Measurements from ENCODE around the gene OLFM1.

OLFM1 gene

GRCh38 chr9:135101486-135101885 lies 14.0 kb downstream of the OLFM1 start:
- H3K36me3 ChIP-seq (ENCODE audit: control insufficient read depth, insufficient read depth, low read length) = peaks cover 3% of the 10 kb centered on the region; the same call in 1 of the 2 replicates
- H3K27ac ChIP-seq (ENCODE audit: low read length) = no peak overlapping the region
- no peak overlapping the region for H3K4me3 ChIP-seq (ENCODE audit: low read length)
- no CpG with 5 or more reads among the region's 11 CpGs for WGBS (ENCODE audit: insufficient coverage, insufficient read length)
- no peaks in the 10 kb centered on the region for H3K4me1 ChIP-seq (ENCODE audit: control insufficient read depth, insufficient read depth, low read length)
- DNase-seq (ENCODE audit: low read depth, low spot score) = no peak
- H3K9me3 ChIP-seq (ENCODE audit: control insufficient read depth, insufficient read depth, low read length) = no peaks in the 10 kb centered on the region
- no peaks in the 10 kb centered on the region for H3K27me3 ChIP-seq (ENCODE audit: control insufficient read depth, insufficient read depth, low read length)

- no peak for DNase-seq (ENCODE audit: low read depth, low spot score)
- no peak overlapping the region for H3K4me3 ChIP-seq (ENCODE audit: low read length)
- H3K27me3 ChIP-seq (ENCODE audit: control insufficient read depth, insufficient read depth, low read length) = no peaks in the 10 kb centered on the region
- no peaks in the 10 kb centered on the region for H3K4me1 ChIP-seq (ENCODE audit: control insufficient read depth, insufficient read depth, low read length)
- no peak overlapping the region for H3K27ac ChIP-seq (ENCODE audit: low read length)
- H3K36me3 ChIP-seq (ENCODE audit: control insufficient read depth, insufficient read depth, low read length) = peaks cover 3% of the 10 kb centered on the region; the same call in 1 of the 2 replicates
- H3K9me3 ChIP-seq (ENCODE audit: control insufficient read depth, insufficient read depth, low read length) = no peaks in the 10 kb centered on the region
- no CpG with 5 or more reads among the region's 8 CpGs for WGBS (ENCODE audit: insufficient coverage, insufficient read length)
Measured at GRCh38 chr9:135101926-135102325, 14.5 kb downstream of the OLFM1 start.

GRCh38 chr9:135102331-135102730 lies 14.9 kb downstream of the OLFM1 start:
- no CpG with 5 or more reads among the region's 12 CpGs for WGBS (ENCODE audit: insufficient coverage, insufficient read length)
- Histone ChIP-seq H3K9me3 (ENCODE audit: control insufficient read depth, insufficient read depth, low read length) (no peaks in the 10 kb centered on the region), H3K27ac (ENCODE audit: low read length) (no peak overlapping the region)

GRCh38 chr9:135103001-135103446 lies 15.6 kb downstream of the OLFM1 start:
- no peak for DNase-seq (ENCODE audit: low read depth, low spot score)
- no peak overlapping the region for H3K27ac ChIP-seq (ENCODE audit: low read length)
- H3K9me3 ChIP-seq (ENCODE audit: control insufficient read depth, insufficient read depth, low read length) = no peaks in the 10 kb centered on the region
- no peaks in the 10 kb centered on the region for H3K4me1 ChIP-seq (ENCODE audit: control insufficient read depth, insufficient read depth, low read length)
- peaks cover 3% of the 10 kb centered on the region; the same call in 1 of the 2 replicates for H3K36me3 ChIP-seq (ENCODE audit: control insufficient read depth, insufficient read depth, low read length)
- no peaks in the 10 kb centered on the region for H3K27me3 ChIP-seq (ENCODE audit: control insufficient read depth, insufficient read depth, low read length)
- no peak overlapping the region for H3K4me3 ChIP-seq (ENCODE audit: low read length)
- WGBS (ENCODE audit: insufficient coverage, insufficient read length) = no CpG with 5 or more reads among the region's 9 CpGs

More at GRCh38 chr9:135102331-135102730, 14.9 kb downstream of the OLFM1 start:
- H3K4me3 ChIP-seq (ENCODE audit: low read length) = no peak overlapping the region
- H3K36me3 ChIP-seq (ENCODE audit: control insufficient read depth, insufficient read depth, low read length) = peaks cover 3% of the 10 kb centered on the region; the same call in 1 of the 2 replicates
- H3K27me3 ChIP-seq (ENCODE audit: control insufficient read depth, insufficient read depth, low read length) = no peaks in the 10 kb centered on the region
- H3K4me1 ChIP-seq (ENCODE audit: control insufficient read depth, insufficient read depth, low read length) = no peaks in the 10 kb centered on the region
- no peak for DNase-seq (ENCODE audit: low read depth, low spot score)

GRCh38 chr9:135103931-135104639 lies 16.6 kb downstream of the OLFM1 start:
- Histone ChIP-seq H3K9me3 (ENCODE audit: control insufficient read depth, insufficient read depth, low read length) (no peaks in the 10 kb centered on the region), H3K36me3 (ENCODE audit: control insufficient read depth, insufficient read depth, low read length) (peaks cover 3% of the 10 kb centered on the region; the same call in 1 of the 2 replicates), H3K27ac (ENCODE audit: low read length) (no peak overlapping the region), H3K27me3 (ENCODE audit: control insufficient read depth, insufficient read depth, low read length) (no peaks in the 10 kb centered on the region), H3K4me1 (ENCODE audit: control insufficient read depth, insufficient read depth, low read length) (no peaks in the 10 kb centered on the region), H3K4me3 (ENCODE audit: low read length) (no peak overlapping the region)
- no CpG with 5 or more reads among the region's 28 CpGs for WGBS (ENCODE audit: insufficient coverage, insufficient read length)
- no peak for DNase-seq (ENCODE audit: low read depth, low spot score)

- Histone ChIP-seq H3K27ac (ENCODE audit: low read length) (no peak overlapping the region), H3K9me3 (ENCODE audit: control insufficient read depth, insufficient read depth, low read length) (no peaks in the 10 kb centered on the region), H3K36me3 (ENCODE audit: control insufficient read depth, insufficient read depth, low read length) (peaks cover 3% of the 10 kb centered on the region; the same call in 1 of the 2 replicates), H3K27me3 (ENCODE audit: control insufficient read depth, insufficient read depth, low read length) (no peaks in the 10 kb centered on the region), H3K4me3 (ENCODE audit: low read length) (no peak overlapping the region), H3K4me1 (ENCODE audit: control insufficient read depth, insufficient read depth, low read length) (no peaks in the 10 kb centered on the region)
- no CpG with 5 or more reads among the region's 12 CpGs for WGBS (ENCODE audit: insufficient coverage, insufficient read length)
- no peak for DNase-seq (ENCODE audit: low read depth, low spot score)
Measured at GRCh38 chr9:135104761-135105160, 17.3 kb downstream of the OLFM1 start.

- DNase-seq (ENCODE audit: low read depth, low spot score) = no peak
- no peak overlapping the region for H3K4me3 ChIP-seq (ENCODE audit: low read length)
- H3K4me1 ChIP-seq (ENCODE audit: control insufficient read depth, insufficient read depth, low read length) = no peaks in the 10 kb centered on the region
- peaks cover 3% of the 10 kb centered on the region; the same call in 1 of the 2 replicates for H3K36me3 ChIP-seq (ENCODE audit: control insufficient read depth, insufficient read depth, low read length)
- H3K9me3 ChIP-seq (ENCODE audit: control insufficient read depth, insufficient read depth, low read length) = no peaks in the 10 kb centered on the region
- H3K27ac ChIP-seq (ENCODE audit: low read length) = no peak overlapping the region
- no CpG with 5 or more reads among the region's 31 CpGs for WGBS (ENCODE audit: insufficient coverage, insufficient read length)
- H3K27me3 ChIP-seq (ENCODE audit: control insufficient read depth, insufficient read depth, low read length) = no peaks in the 10 kb centered on the region
Measured at GRCh38 chr9:135105211-135105745, 17.8 kb downstream of the OLFM1 start.

GRCh38 chr9:135105938-135106491 lies 18.5 kb downstream of the OLFM1 start:
- Histone ChIP-seq H3K27me3 (ENCODE audit: control insufficient read depth, insufficient read depth, low read length) (no peaks in the 10 kb centered on the region), H3K4me1 (ENCODE audit: control insufficient read depth, insufficient read depth, low read length) (no peaks in the 10 kb centered on the region), H3K4me3 (ENCODE audit: low read length) (no peak overlapping the region), H3K36me3 (ENCODE audit: control insufficient read depth, insufficient read depth, low read length) (peaks cover 3% of the 10 kb centered on the region; the same call in 1 of the 2 replicates), H3K27ac (ENCODE audit: low read length) (no peak overlapping the region), H3K9me3 (ENCODE audit: control insufficient read depth, insufficient read depth, low read length) (no peaks in the 10 kb centered on the region)
- no CpG with 5 or more reads among the region's 21 CpGs for WGBS (ENCODE audit: insufficient coverage, insufficient read length)
- DNase-seq (ENCODE audit: low read depth, low spot score) = no peak

- no peaks in the 10 kb centered on the region for H3K9me3 ChIP-seq (ENCODE audit: control insufficient read depth, insufficient read depth, low read length)
- no peak overlapping the region for H3K27ac ChIP-seq (ENCODE audit: low read length)
- no peak for DNase-seq (ENCODE audit: low read depth, low spot score)
- H3K27me3 ChIP-seq (ENCODE audit: control insufficient read depth, insufficient read depth, low read length) = no peaks in the 10 kb centered on the region
- peaks cover 3% of the 10 kb centered on the region; the same call in 1 of the 2 replicates for H3K36me3 ChIP-seq (ENCODE audit: control insufficient read depth, insufficient read depth, low read length)
- no peak overlapping the region for H3K4me3 ChIP-seq (ENCODE audit: low read length)
- WGBS (ENCODE audit: insufficient coverage, insufficient read length) = no CpG with 5 or more reads among the region's 29 CpGs
- H3K4me1 ChIP-seq (ENCODE audit: control insufficient read depth, insufficient read depth, low read length) = no peaks in the 10 kb centered on the region
Measured at GRCh38 chr9:135106551-135107270, 19.2 kb downstream of the OLFM1 start.

GRCh38 chr9:135107581-135108235 lies 20.2 kb downstream of the OLFM1 start:
- no CpG with 5 or more reads among the region's 10 CpGs for WGBS (ENCODE audit: insufficient coverage, insufficient read length)
- Histone ChIP-seq H3K27ac (ENCODE audit: low read length) (no peak overlapping the region), H3K4me1 (ENCODE audit: control insufficient read depth, insufficient read depth, low read length) (no peaks in the 10 kb centered on the region), H3K36me3 (ENCODE audit: control insufficient read depth, insufficient read depth, low read length) (peaks cover 3% of the 10 kb centered on the region; the same call in 1 of the 2 replicates), H3K4me3 (ENCODE audit: low read length) (no peak overlapping the region), H3K9me3 (ENCODE audit: control insufficient read depth, insufficient read depth, low read length) (no peaks in the 10 kb centered on the region), H3K27me3 (ENCODE audit: control insufficient read depth, insufficient read depth, low read length) (no peaks in the 10 kb centered on the region)
- no peak for DNase-seq (ENCODE audit: low read depth, low spot score)
